HG02763 (cell line): Measurements from ENCODE around the gene GNB2.
"Not testable (repeated sequence)": the region's sequence is repeated elsewhere in the genome, so short reads cannot be mapped to it uniquely, and the experiment has no call there.

ENCODE experiments used
- ATAC-seq: cut with Tn5 transposase; IDR thresholded peaks from one replicate; pipeline ENCODE4 v1.9.1; 2021; ENCODE audit warnings: mild to moderate bottlenecking, moderate library complexity; ENCODE audit not compliant: unreplicated experiment

GNB2 gene

GRCh38 chr7:100723732-100724275 lies 50.3 kb downstream of the GNB2 start:
- ATAC-seq = no peak

DNA sequence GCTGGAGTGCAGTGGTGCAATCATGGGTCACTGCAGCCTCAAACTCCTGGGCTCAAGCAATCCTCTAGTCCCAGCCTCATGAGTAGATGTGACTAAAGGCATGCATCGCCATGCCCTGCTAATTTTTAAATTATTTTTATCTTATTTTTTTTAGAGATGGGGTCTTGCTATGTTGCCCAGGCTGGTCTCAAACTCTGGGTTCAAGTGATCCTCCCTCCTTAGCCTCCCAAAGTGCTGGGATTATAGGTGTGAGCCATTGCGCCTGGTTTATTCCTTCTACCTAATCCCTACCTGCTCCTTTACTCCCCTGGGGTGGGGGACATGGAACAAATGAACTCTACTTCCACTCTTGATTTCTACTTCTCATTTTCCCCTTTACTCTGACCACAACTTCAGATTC lies 50.8 kb downstream of the GNB2 start:
- ATAC-seq = not testable (repeated sequence)

GRCh38 chr7:100726996-100727761 lies 53.6 kb downstream of the GNB2 start:
- ATAC-seq = no peak

- no peak for ATAC-seq
Observed at GRCh38 chr7:100728196-100728595, 54.7 kb downstream of the GNB2 start.
